ENCODE measurements around the gene PREX1. TPM values are rescaled to one million over a fixed set of nuclear protein-coding genes. Genes with fewer than 3 reads are reported as not detected.

Gene PREX1
- polyA plus RNA-seq, 1 donor (not counting 4 experiments of a cell fraction or from before 2014, with no cell fraction given), result 0.22 TPM

DNA sequence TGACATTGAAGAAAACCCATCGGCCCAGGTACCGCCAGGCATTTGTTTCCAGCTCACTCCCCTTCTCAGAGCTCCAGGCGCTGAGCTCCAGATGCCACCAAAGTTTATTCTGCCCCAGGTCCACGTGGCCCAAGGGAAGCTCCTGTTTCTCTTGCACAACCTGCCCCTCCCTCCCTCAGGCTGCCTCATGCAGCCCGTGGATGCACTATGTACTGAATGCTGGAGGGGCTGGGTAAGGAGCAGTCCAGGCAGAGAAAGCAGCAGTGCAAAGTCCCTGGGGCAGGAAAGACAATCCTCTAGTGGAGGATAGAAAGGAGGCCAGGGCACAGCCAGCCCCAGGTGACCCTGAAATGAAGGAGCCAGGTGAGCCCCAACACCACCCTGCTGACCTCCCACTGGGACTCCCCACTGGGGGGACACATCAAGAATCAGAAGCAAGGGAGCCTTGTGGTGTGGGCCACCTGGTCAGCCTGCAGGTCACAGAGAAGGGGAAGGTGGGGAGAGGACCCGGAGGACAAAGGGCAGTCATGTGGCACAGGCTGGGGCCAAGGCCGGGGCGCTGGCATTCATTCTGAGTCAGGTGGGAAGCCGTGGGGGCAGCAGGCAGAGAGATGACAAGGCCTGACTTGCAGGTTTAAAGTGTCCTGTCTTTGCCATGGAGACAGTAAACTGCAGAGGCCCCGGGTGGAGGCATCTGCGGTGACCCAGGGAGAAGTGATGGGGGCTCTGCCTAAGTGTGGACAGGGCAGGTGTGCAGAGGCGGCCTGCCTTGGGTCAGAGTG is 230.1 kb downstream of the PREX1 start:
- Histone ChIP-seq H4K20me1 (ENCODE audit: control insufficient read depth, extremely low read depth, insufficient read depth, low read length) (no peaks in the 10 kb centered on the region), H3K9me3 (ENCODE audit: control insufficient read depth, low read depth, low read length) (no peaks in the 10 kb centered on the region), H3K4me3 (ENCODE audit: control insufficient read depth in 2 of 3, extremely low read depth in 1 of 3, insufficient read depth in 2 of 3, low read depth in 1 of 3, low read length in 3 of 3) (no peak overlapping the region), H3K36me3 (ENCODE audit: control insufficient read depth in 2 of 2, extremely low read depth in 1 of 2, insufficient read depth in 2 of 2, low read length in 2 of 2) (no peaks in the 10 kb centered on the region), H3K79me2 (ENCODE audit: control insufficient read depth, insufficient read depth, low read length) (no peaks in the 10 kb centered on the region), H2AFZ (ENCODE audit: control insufficient read depth, low read length) (no peak overlapping the region), H3K27ac (ENCODE audit: control insufficient read depth, insufficient read depth, low read length) (no peak overlapping the region), H3K9me1 (ENCODE audit: control insufficient read depth, extremely low read depth, insufficient read depth, low read length) (no peaks in the 10 kb centered on the region), H3K4me1 (ENCODE audit: control insufficient read depth, extremely low read depth, insufficient read depth, low read length) (no peaks in the 10 kb centered on the region), H3K9ac (ENCODE audit: control insufficient read depth, extremely low read depth, insufficient read depth, low read length) (no peak overlapping the region), H3K4me2 (ENCODE audit: control insufficient read depth, extremely low read depth, insufficient read depth, low read depth, low read length) (no peak overlapping the region), H3K27me3 (ENCODE audit: control insufficient read depth, extremely low read depth, insufficient read depth, low read length) (no peaks in the 10 kb centered on the region)
- DNase-seq (ENCODE audit: low read depth, low spot score) (no peak), FAIRE-seq (no peak)
- no peak for TF ChIP-seq EZH2 (IDR thresholded peaks at IDR 0.05; ENCODE audit: low read length)
- TF ChIP-seq, protein P1, sequence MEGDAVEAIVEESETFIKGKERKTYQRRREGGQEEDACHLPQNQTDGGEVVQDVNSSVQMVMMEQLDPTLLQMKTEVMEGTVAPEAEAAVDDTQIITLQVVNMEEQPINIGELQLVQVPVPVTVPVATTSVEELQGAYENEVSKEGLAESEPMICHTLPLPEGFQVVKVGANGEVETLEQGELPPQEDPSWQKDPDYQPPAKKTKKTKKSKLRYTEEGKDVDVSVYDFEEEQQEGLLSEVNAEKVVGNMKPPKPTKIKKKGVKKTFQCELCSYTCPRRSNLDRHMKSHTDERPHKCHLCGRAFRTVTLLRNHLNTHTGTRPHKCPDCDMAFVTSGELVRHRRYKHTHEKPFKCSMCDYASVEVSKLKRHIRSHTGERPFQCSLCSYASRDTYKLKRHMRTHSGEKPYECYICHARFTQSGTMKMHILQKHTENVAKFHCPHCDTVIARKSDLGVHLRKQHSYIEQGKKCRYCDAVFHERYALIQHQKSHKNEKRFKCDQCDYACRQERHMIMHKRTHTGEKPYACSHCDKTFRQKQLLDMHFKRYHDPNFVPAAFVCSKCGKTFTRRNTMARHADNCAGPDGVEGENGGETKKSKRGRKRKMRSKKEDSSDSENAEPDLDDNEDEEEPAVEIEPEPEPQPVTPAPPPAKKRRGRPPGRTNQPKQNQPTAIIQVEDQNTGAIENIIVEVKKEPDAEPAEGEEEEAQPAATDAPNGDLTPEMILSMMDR (optimal IDR thresholded peaks at IDR 0.05 in 1 of 3, IDR thresholded peaks at IDR 0.05 in 1 of 3, conservative IDR thresholded peaks at IDR 0.05 in 1 of 3; ENCODE audit: extremely low read depth in 1 of 3, insufficient read depth in 2 of 3, low read length in 3 of 3), result no peak
- dilution Hi-C loops (cut with MboI; ENCODE audit: extremely low pct_ligation_motif_present, low sequenced_read_pairs), result no loop called here

DNA sequence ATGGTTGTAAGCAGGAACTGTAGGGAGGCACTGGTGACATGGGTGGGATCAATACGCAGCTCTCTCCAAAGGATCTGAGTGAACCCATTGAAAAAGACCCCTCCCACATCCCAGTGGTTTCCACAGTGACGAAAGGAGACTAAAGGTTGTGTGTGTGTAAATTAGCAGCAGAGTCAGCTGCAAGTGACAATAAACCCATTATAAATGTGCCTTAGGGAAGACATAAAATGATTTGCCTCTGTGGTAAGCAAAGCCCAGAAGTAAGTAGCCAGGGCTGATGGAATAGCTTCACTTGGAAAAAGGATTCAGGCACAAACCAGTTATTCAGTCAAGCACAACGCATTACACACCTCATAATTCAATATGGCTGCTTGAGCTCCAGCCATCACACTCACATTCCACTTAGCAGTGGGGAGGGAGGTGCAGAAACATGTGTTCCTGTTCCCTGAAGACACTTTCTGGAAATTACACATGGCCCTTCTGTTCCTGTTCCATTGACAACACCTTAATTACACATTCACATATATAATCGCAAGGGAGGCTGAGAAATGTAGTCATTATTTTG is 231.4 kb downstream of the PREX1 start:
- no peaks in the 10 kb centered on the region for H3K9me1 ChIP-seq (ENCODE audit: control insufficient read depth, extremely low read depth, insufficient read depth, low read length)
- no peaks in the 10 kb centered on the region for H3K79me2 ChIP-seq (ENCODE audit: control insufficient read depth, insufficient read depth, low read length)
- H3K4me2 ChIP-seq (ENCODE audit: control insufficient read depth, extremely low read depth, insufficient read depth, low read depth, low read length), result no peak overlapping the region
- H3K27ac ChIP-seq (ENCODE audit: control insufficient read depth, insufficient read depth, low read length), result no peak overlapping the region
- H3K36me3 ChIP-seq (ENCODE audit: control insufficient read depth in 2 of 2, extremely low read depth in 1 of 2, insufficient read depth in 2 of 2, low read length in 2 of 2), result no peaks in the 10 kb centered on the region
- no peak overlapping the region for H2AFZ ChIP-seq (ENCODE audit: control insufficient read depth, low read length)
- no peak overlapping the region for H3K4me3 ChIP-seq (ENCODE audit: control insufficient read depth in 2 of 3, extremely low read depth in 1 of 3, insufficient read depth in 2 of 3, low read depth in 1 of 3, low read length in 3 of 3)
- no peak for DNase-seq (ENCODE audit: low read depth, low spot score)
- TF ChIP-seq EZH2 (IDR thresholded peaks at IDR 0.05; ENCODE audit: low read length), result no peak
- TF ChIP-seq, protein P1 (optimal IDR thresholded peaks at IDR 0.05 in 1 of 3, IDR thresholded peaks at IDR 0.05 in 1 of 3, conservative IDR thresholded peaks at IDR 0.05 in 1 of 3; ENCODE audit: extremely low read depth in 1 of 3, insufficient read depth in 2 of 3, low read length in 3 of 3), result no peak
- no peaks in the 10 kb centered on the region for H4K20me1 ChIP-seq (ENCODE audit: control insufficient read depth, extremely low read depth, insufficient read depth, low read length)
- no peaks in the 10 kb centered on the region for H3K9me3 ChIP-seq (ENCODE audit: control insufficient read depth, low read depth, low read length)
- H3K4me1 ChIP-seq (ENCODE audit: control insufficient read depth, extremely low read depth, insufficient read depth, low read length), result no peaks in the 10 kb centered on the region
- FAIRE-seq, result no peak
- dilution Hi-C loops (cut with MboI; ENCODE audit: extremely low pct_ligation_motif_present, low sequenced_read_pairs), result no loop called here
- no peaks in the 10 kb centered on the region for H3K27me3 ChIP-seq (ENCODE audit: control insufficient read depth, extremely low read depth, insufficient read depth, low read length)
- H3K9ac ChIP-seq (ENCODE audit: control insufficient read depth, extremely low read depth, insufficient read depth, low read length), result no peak overlapping the region
